ENCODE data around the gene SPCS1. TPM values are rescaled to one million over a fixed set of nuclear protein-coding genes. Genes with fewer than 3 reads are reported as not detected.
A peak's percentile ranks its signal among the peaks of the same experiment; 100 is the strongest.

The SPCS1 gene
- total and polyA plus RNA-seq, 9 of the 15 experiments (the other 6 are each of a cell fraction or from before 2014, with no cell fraction given): 73.9 to 567 (median 127) TPM

GRCh38 chr3:52685709-52686691, 19.9 kb upstream of the SPCS1 start, which contains the start of the genes GNL3 and PBRM1 (continued):
- TF ChIP-seq FOXP4 (CRISPR knock-in tag; IDR thresholded peaks at IDR 0.05; ENCODE audit: borderline replicate concordance) (no peak), BDP1 (IDR thresholded peaks at IDR 0.05; ENCODE audit: insufficient read depth, insufficient read length) (no peak), SMARCC2 (IDR thresholded peaks at IDR 0.05; ENCODE audit: low read depth) (no peak), ZNF717 (CRISPR knock-in tag; IDR thresholded peaks at IDR 0.05) (no peak), SIRT6 (IDR thresholded peaks at IDR 0.05; ENCODE audit: low read depth, low read length) (no peak), YY1 (IDR thresholded peaks at IDR 0.05; ENCODE audit: borderline replicate concordance in 1 of 3, control insufficient read depth in 1 of 3, extremely low read depth in 1 of 3, insufficient read depth in 3 of 3, insufficient read length in 1 of 3, insufficient replicate concordance in 2 of 3, low read depth in 1 of 3, low read length in 2 of 3) (peak in 2 of 3 experiments; percentile 3 to 35), ZBTB5 (IDR thresholded peaks at IDR 0.05) (no peak), BHLHE40 (IDR thresholded peaks at IDR 0.05; ENCODE audit: low read length) (peak; percentile 74), HNRNPLL (IDR thresholded peaks at IDR 0.05; ENCODE audit: low read depth, low read length, poor library complexity, severe bottlenecking) (peak; percentile 98), ZNF217 (CRISPR knock-in tag; IDR thresholded peaks at IDR 0.05) (no peak), SETDB1 (IDR thresholded peaks at IDR 0.05; ENCODE audit: low read length) (no peak), CEBPZ (IDR thresholded peaks at IDR 0.05; ENCODE audit: borderline replicate concordance, low read depth, low read length) (no peak)
- TF ChIP-seq, protein P1, sequence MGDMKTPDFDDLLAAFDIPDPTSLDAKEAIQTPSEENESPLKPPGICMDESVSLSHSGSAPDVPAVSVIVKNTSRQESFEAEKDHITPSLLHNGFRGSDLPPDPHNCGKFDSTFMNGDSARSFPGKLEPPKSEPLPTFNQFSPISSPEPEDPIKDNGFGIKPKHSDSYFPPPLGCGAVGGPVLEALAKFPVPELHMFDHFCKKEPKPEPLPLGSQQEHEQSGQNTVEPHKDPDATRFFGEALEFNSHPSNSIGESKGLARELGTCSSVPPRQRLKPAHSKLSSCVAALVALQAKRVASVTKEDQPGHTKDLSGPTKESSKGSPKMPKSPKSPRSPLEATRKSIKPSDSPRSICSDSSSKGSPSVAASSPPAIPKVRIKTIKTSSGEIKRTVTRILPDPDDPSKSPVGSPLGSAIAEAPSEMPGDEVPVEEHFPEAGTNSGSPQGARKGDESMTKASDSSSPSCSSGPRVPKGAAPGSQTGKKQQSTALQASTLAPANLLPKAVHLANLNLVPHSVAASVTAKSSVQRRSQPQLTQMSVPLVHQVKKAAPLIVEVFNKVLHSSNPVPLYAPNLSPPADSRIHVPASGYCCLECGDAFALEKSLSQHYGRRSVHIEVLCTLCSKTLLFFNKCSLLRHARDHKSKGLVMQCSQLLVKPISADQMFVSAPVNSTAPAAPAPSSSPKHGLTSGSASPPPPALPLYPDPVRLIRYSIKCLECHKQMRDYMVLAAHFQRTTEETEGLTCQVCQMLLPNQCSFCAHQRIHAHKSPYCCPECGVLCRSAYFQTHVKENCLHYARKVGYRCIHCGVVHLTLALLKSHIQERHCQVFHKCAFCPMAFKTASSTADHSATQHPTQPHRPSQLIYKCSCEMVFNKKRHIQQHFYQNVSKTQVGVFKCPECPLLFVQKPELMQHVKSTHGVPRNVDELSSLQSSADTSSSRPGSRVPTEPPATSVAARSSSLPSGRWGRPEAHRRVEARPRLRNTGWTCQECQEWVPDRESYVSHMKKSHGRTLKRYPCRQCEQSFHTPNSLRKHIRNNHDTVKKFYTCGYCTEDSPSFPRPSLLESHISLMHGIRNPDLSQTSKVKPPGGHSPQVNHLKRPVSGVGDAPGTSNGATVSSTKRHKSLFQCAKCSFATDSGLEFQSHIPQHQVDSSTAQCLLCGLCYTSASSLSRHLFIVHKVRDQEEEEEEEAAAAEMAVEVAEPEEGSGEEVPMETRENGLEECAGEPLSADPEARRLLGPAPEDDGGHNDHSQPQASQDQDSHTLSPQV (IDR thresholded peaks at IDR 0.05): 0 out of 2 replicates have a peak, but pooled peaks have one; percentile 49

Measured in K562 (cell line).